LHCN-M2 (cell line): ENCODE results near the gene INVS. TPM values are rescaled to one million over a fixed set of nuclear protein-coding genes. Genes with fewer than 3 reads are reported as not detected.
A peak's percentile ranks its signal among the peaks of the same experiment; 100 is the strongest.
"Not testable (repeated sequence)": the region's sequence is repeated elsewhere in the genome, so short reads cannot be mapped to it uniquely, and the experiment has no call there.

ENCODE experiments used
- DNase-seq: peaks from one replicate; pipeline ENCODE4 v3.0.0-alpha.2; 2012; ENCODE audit warnings: low read depth
- total RNA-seq: library from RNA; depleted of rRNA; stranded (reverse); fragments of >200 nt; gene quantifications from 2 replicates; pipeline ENCODE4 v1.2.3, GENCODE V29; 2014

Gene INVS
- total RNA-seq, 1 experiment from 2014 or later = 16.6 TPM

DNA sequence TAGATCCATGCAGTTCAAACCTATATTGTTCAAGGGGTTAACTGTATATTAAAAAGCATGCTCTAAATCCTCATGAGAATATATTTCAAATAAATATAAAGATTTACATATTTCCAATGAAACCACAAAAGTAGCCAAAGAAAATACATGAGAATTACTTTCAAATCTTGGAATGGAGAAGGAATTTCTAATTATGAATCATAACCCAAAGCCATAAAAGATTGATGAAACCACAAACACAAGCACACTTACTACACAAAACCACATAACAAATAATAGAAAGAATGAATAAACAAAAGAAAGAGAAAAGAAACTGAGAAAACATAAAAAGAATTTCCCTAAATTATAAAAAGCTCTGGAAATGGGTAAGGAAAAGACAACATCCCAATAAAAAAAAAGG is 16.3 kb upstream of the INVS start:
- peak; percentile 44 for DNase-seq

- DNase-seq = no peak
Measured at GRCh38 chr9:100083448-100084127, 15.5 kb upstream of the INVS start.

DNA sequence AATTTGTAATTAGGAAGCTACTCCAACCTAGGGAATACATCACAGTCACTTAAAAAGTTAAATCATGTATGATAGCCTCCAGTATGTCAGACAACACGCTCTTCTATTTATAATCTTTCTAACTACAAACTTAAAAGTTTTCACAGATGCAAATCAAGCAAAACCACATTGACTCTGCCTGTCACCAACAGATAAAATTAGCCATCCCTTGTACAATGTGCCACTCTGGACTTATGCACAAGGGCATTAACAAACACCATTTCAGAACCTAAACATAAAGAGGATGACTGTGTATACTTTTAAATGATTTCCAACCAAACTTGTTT is 15.0 kb upstream of the INVS start:
- no peak for DNase-seq

- no peak for DNase-seq
Measured at GRCh38 chr9:100084734-100085133, 14.3 kb upstream of the INVS start.

DNA sequence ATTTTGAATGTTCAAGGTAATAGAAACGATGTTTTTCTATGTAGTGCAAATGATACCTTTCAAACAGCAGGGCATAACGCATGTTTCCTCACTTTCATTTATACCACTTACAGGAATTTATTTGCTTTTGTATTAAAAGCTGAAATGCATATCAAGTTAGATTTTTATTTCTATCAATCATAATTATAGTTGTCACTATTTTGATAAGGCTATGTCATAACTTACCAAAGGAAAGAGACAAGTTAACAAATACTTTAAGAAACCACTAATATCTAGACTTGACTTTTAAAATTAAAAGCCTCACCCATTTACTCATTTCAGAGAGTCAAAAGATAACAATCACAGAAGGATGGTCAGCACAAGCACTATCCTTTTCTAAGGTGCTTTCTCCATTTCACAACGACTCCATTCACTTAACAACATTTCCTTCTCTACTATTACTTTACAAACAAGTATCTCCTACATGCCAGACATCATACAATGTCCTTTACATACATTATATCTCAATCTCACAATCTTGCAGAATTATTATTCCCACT is 12.9 kb upstream of the INVS start:
- no peak for DNase-seq

DNA sequence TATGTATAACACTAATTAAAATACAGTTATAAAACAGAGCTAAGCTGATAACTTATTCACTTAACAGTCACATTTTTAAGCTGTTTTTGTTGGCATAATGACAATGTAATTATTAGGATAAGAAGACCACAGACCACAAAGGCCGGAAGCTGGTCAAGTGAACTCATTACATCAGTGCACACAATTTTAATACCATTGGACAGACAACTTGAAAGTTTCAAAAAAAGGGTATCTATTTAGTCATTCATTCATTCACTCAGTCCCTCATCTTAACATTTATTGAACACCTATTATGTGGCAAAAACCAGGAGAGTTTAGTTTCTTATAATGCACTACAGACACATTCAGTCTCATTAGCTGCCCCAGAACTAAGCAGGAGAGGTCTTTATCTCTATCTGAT is 11.8 kb upstream of the INVS start:
- peak; percentile 49 for DNase-seq

- no peak for DNase-seq
Measured at GRCh38 chr9:100088202-100088601, 10.8 kb upstream of the INVS start.

DNA sequence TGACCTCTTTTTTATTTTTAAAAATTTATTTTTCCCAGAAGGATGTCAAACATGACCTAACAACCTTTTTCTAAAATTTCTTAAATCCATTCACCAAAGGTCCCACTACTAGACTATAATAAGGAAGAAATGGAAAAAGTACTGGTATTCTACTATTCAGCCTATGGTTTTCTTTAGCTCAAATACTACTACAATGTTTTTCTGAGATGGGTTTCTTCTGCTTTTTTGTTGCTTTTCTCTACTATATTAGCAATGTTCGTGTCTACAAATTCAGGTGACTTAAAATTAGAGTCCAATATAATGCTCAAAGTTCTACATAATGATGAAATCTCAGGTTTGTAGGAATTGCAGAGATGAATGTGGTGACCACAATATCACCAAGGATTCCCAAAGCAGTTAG is 8.2 kb upstream of the INVS start:
- DNase-seq = no peak

GRCh38 chr9:100091650-100092049 is 7.4 kb upstream of the INVS start:
- DNase-seq = no peak

DNA sequence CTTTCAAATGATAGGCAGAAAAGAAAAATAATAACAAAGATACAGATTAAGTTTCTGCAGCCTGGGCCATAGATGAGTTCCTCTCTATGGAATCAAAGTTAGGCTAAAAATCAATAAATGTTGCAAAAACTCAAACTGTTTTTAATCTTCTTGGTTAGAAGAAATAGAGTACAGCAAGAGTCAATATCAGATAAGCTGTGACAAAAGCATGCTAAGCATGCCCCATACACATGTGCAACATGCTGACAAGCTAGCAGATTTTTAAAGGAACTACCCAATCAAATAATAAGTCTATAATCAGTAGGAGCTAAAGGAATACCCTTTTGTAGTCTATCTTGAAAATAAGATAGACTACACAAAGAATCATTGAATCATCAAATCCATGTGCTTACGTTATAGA is 7.0 kb upstream of the INVS start:
- no peak for DNase-seq

DNA sequence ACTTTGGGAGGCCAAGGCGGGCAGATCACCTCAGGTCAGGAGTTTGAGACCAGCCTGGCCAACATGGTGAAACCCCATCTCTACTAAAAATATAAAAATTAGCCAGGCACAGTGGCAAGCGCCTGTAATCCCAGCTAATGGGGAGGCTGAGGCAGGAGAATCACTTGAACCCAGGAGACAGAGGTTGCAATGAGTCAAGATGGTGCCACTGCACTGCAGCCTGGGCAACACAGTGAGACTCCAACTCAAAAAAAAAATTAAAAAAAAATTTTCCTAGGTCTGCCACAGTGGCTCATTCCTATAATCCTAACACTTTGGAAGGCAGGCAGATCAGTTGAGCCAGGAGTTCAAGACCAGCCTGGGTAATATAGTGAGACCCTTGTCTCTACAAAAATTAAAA is 4.6 kb upstream of the INVS start:
- DNase-seq = not testable (repeated sequence)

- no peak for DNase-seq
Measured at GRCh38 chr9:100096378-100096916, 2.6 kb upstream of the INVS start.

DNA sequence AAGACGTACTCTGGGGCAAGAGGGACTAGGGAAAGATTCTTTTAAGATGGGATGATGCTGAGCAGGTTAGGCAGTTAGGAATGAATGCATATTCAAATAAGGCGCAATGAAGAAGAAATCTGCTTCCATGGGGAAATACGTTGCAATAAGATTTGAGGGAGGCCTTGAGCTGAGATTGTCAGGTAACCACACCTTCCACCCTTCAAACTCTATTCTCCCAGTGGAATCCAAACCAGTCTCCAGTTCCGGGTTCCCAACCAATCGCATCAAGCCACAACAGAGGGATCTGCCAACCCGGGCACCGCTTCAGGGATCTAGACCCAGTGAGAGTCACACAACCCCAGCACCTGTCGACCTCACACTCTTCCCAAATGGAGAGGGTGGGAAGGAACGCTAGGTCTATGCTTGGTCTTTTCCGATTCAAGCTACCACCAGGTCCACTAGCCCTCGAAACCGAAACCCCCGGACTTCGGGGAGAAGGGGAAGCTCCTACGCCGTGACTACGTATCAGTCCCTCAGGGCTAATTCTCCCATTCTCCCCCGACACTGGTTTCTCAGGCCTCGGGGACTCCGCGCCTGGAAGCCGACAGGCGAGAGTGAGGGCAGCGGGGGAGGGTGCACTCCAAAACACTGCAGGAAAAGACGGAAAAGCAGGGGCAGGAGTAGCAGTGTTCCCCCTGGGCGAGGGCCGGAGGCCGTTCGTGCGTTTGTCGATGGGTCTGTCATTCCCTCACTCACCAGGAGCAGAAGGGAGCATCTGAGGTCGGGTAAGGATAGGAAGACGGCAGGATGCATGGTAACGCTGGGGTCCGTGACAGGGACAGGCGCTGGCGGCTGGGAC is 777 bp upstream of the INVS start:
- DNase-seq = peak; percentile 62

- no peak for DNase-seq
Measured at GRCh38 chr9:100099722-100100042, 639 bp downstream of the INVS start.

DNA sequence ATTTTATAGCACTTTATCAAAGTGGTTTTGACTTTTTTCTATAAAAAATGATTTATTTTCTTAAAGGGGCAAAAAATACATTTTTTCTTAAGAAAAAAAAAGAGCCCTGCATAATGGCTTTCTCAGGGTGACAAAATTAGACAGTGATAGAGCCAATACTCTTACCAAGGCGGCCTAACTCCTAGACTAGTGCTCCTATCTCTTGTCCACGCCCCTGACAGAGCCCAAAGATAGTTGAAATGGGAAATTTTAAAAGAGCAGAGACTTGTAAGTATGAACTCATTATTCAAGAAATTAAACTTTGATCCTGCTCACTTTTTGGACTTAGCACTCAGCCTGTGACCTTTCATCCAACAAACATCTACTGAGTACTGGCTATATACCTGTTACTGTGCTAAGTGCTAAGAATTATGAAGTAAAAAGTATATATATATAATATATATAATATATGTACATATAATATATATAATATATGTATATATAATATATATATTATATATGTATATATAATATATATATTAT is 1.2 kb downstream of the INVS start:
- DNase-seq = no peak

DNA sequence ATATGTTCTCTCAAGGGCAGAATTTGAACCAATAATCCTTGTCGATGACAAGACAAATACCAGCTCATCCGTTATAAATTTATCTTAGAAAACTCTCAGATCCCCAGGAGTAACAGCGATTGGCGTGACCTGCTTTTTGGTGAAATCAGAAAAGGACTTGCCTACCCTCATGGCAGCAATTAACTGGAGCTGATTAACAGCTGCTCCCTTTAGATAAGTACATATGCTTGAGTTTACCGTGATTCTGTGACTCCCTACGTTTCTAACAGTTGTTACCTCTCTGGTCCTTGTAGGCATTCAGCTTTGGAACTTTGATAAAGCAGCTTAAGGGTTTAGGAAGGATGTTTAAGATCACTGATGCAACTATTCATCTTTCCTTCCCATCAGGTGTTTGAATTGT is 2.6 kb downstream of the INVS start:
- DNase-seq = no peak

- DNase-seq = no peak
Measured at GRCh38 chr9:100104314-100104713, 5.3 kb downstream of the INVS start.

DNA sequence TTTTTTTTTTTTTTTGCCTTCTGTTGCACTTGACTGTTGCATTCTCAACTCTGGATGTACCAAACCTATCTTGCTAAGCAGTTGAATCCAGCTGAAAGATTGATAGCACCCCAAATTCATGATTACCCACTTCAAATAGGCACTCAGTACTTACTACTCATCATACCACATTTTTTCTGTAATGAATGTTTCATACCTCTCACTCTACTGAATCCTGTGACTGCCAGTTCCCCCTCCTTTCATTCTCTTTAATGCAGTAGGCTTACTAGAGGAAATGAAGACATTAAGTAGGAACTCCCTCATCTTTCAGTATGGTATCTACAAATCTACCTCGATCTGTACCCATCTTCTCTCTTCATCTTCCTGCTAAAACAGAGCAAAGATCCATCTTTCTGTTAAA is 6.8 kb downstream of the INVS start:
- DNase-seq = no peak

GRCh38 chr9:100106616-100107015 is 7.6 kb downstream of the INVS start:
- DNase-seq = no peak

GRCh38 chr9:100108559-100108958 is 9.5 kb downstream of the INVS start:
- no peak for DNase-seq

GRCh38 chr9:100111235-100111634 is 12.2 kb downstream of the INVS start:
- DNase-seq = peak; percentile 99

GRCh38 chr9:100112677-100113336 is 13.8 kb downstream of the INVS start:
- no peak for DNase-seq
